Measurements from ENCODE around the gene ANXA9.
A peak's percentile ranks its signal among the peaks of the same experiment; 100 is the strongest.

Gene ANXA9

DNA sequence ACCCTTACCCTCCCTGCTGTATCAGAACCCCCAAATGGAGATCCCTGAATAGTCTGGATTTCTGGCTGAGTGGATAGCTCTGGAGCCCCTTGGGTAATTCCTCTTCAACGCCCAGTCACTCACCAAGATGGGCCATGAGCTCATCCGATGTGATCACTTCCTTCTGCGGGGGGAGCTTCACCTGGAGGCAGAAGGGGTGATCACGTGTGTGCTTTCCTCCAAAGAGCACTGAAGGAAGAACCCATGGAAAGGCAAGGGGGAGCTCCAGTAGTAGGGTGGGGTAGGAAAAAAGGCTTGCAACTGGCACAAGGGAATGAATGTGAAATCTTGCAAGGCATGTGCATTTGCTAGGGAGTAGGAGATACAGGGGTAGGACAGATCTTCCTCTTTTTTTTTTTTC lies 19.5 kb downstream of the ANXA9 start:
- TF ChIP-seq CTCF (IDR thresholded peaks at IDR 0.05; ENCODE audit: borderline replicate concordance, control extremely low read depth, extremely low read depth, insufficient read depth, missing control alignments): no peak
- DNase-seq (ENCODE audit: low spot score): no peak
- in situ Hi-C loops (cut with MboI; ENCODE audit: low sequenced_read_pairs, unreplicated experiment): no loop called here

- DNase-seq (ENCODE audit: low spot score): no peak
- in situ Hi-C loops (cut with MboI; ENCODE audit: low sequenced_read_pairs, unreplicated experiment): no loop called here
- TF ChIP-seq CTCF (IDR thresholded peaks at IDR 0.05; ENCODE audit: borderline replicate concordance, control extremely low read depth, extremely low read depth, insufficient read depth, missing control alignments): no peak
Measured at GRCh38 chr1:151002051-151002450, 20.0 kb downstream of the ANXA9 start.

DNA sequence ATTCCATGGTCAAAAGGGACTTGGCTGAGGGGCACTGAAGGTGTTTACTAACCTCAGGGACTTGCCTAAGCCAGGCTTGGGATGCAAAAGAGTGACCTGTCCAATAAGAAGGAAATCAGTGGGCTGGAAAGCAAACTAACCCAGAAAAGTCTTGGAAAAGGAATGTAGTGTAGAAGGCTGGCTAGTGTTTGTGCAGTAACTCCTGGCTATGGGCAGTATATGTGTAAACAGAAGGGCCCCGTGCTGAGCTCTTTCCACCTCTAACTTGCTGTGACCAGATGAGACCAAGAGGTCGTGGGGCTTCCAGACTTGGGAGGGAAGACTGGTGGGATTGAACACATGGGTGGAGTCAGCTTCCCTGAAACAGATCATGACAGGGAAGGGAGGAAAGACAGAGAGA lies 20.5 kb downstream of the ANXA9 start:
- in situ Hi-C loops (cut with MboI; ENCODE audit: low sequenced_read_pairs, unreplicated experiment): no loop called here
- TF ChIP-seq CTCF (IDR thresholded peaks at IDR 0.05; ENCODE audit: borderline replicate concordance, control extremely low read depth, extremely low read depth, insufficient read depth, missing control alignments): no peak
- no peak for DNase-seq (ENCODE audit: low spot score)

GRCh38 chr1:151003180-151003579 lies 21.1 kb downstream of the ANXA9 start:
- no peak for DNase-seq (ENCODE audit: low spot score)
- in situ Hi-C loops (cut with MboI; ENCODE audit: low sequenced_read_pairs, unreplicated experiment): no loop called here
- no peak for TF ChIP-seq CTCF (IDR thresholded peaks at IDR 0.05; ENCODE audit: borderline replicate concordance, control extremely low read depth, extremely low read depth, insufficient read depth, missing control alignments)

DNA sequence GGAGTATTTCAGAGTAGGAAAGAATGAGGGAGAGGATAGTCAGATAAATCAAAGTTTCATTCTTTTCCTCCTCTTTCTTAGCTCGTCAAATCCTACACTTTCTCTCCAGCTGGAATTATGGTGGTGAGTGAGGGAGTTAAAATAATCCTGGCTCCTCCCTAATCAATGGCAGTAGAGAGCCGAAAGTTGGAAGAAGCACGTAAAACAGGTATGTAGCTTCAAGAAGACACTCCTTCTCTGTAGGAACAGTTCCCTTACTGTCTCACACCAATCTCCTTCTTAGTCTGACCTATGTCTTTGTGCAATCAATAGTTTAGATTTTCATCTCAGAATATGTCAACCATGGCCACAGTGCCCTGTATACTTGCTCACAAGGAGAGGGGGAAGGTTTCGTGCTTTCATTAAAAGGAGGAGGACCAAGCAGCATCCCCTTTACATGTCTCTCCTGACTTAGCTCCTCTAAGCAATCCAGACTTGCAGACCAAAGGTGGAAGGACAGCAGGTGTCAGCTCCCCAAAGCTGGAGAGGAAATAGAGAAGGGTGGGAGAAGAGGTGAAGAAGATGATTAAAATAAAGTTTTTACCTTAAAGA lies 23.7 kb downstream of the ANXA9 start:
- in situ Hi-C loops (cut with MboI; ENCODE audit: low sequenced_read_pairs, unreplicated experiment): no loop called here
- DNase-seq (ENCODE audit: low spot score): no peak
- no peak for TF ChIP-seq CTCF (IDR thresholded peaks at IDR 0.05; ENCODE audit: borderline replicate concordance, control extremely low read depth, extremely low read depth, insufficient read depth, missing control alignments)

- peak; percentile 66 for DNase-seq (ENCODE audit: low spot score)
- TF ChIP-seq CTCF (IDR thresholded peaks at IDR 0.05; ENCODE audit: borderline replicate concordance, control extremely low read depth, extremely low read depth, insufficient read depth, missing control alignments): peak; percentile 35
- in situ Hi-C loops (cut with MboI; ENCODE audit: low sequenced_read_pairs, unreplicated experiment): no loop called here
Measured at GRCh38 chr1:151006327-151007052, 24.4 kb downstream of the ANXA9 start, which contains the start of gene MINDY1. Gene MINDY1 (minus strand): TSS chr1:151006902. CDS start chr1:151002617, 4,285 bp downstream.

Measured in GM13976 (cell line).